ENCODE data around the gene EXD2.
"Not testable (repeated sequence)": the region's sequence is repeated elsewhere in the genome, so short reads cannot be mapped to it uniquely, and the experiment has no call there.

The EXD2 gene

DNA sequence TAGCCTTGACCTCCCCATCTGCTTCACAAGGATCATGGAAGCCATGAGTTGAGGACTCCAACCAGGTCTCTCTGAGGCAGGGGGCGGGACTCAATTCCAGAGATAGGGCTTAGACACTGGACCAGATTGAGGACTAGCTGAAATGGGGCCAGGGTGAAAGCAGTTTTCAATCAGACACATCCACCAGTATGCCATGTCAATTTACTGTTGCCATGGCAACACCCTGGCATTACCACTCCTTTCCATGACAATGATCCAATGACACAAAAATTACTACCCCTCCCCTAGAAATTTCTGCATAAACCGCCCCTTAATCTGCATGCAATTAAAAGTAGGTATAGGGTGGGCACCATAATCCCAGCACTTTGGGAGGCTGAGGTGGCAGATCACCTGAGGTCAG is 19.7 kb upstream of the EXD2 start:
- TF ChIP-seq CTCF (conservative IDR thresholded peaks at IDR 0.05) (no peak), ZFX (IDR thresholded peaks at IDR 0.05) (no peak)
- no peak overlapping the region for H3K27ac ChIP-seq

DNA sequence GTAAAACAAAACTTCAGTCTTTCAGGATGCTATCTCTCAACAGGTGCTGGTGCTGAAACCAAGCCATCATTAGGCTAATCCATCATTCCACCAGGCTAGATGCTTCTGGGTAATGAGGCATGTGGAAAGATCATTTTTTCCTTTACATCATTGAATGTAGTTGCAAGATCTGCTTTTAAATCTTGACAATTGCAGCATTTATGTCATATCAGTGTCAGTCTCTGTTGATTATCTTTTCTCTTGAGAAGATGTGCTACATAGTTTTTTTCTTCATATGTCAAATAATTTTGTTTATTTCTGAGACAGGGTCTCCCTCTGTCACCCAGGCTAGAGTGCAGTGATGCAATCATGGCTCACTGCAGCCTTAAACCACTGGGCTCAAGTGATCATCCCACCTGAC is 16.2 kb upstream of the EXD2 start:
- H3K27ac ChIP-seq, result no peak overlapping the region
- TF ChIP-seq ZFX (IDR thresholded peaks at IDR 0.05), result no peak
- TF ChIP-seq CTCF (conservative IDR thresholded peaks at IDR 0.05), result no peak

GRCh38 chr14:69181491-69181890 is 9.8 kb upstream of the EXD2 start:
- TF ChIP-seq ZFX (IDR thresholded peaks at IDR 0.05) (no peak), CTCF (conservative IDR thresholded peaks at IDR 0.05) (no peak)
- H3K27ac ChIP-seq, result no peak overlapping the region

GRCh38 chr14:69182580-69182979 is 8.7 kb upstream of the EXD2 start:
- H3K27ac ChIP-seq, result not testable (repeated sequence)

DNA sequence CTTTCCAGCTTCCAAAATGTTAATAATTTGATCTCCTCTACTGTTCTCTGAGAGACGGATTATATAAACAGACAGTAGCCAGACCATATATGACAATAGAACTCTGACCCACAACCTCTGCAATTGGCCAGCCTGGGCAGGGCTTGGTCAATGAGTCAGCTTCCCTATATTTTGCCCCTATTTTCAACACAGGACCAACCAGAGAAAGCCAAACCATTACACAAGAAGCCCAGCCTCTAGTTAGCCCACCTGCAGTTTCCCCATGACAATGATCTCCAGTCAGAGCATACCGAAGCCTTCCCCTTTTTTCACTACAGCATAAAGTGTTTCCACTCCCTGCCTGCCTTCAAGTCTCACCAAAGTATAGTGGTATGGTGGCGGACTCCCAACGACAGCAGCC is 7.6 kb upstream of the EXD2 start:
- no peak overlapping the region for H3K27ac ChIP-seq

DNA sequence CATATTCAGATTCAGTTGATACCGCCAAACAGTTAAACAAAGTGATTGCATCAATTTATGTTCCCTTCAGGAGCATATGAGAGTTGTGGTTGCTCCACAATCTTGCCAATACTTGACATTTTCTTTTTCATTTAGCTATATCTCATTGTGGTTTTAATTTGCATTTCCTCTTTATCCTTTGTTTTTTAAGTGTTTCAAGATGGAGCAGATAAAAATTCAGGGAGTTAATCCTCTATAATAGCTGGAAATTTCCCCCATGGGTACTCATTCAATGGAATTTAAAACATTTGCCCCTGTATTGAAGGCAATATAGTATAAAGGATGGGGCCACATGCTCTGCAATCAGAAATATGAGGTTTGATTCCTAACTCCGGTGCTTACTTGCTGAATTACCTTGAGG is 1.1 kb upstream of the EXD2 start:
- TF ChIP-seq ZFX (IDR thresholded peaks at IDR 0.05), result no peak
- TF ChIP-seq CTCF (conservative IDR thresholded peaks at IDR 0.05), result no peak
- H3K27ac ChIP-seq, result no peak overlapping the region

More for the DNA sequence above, 7.6 kb upstream of the EXD2 start:
- TF ChIP-seq ZFX (IDR thresholded peaks at IDR 0.05), result no peak
- TF ChIP-seq CTCF (conservative IDR thresholded peaks at IDR 0.05), result no peak

GRCh38 chr14:69193721-69194120 is 2.4 kb downstream of the EXD2 start:
- TF ChIP-seq ZFX (IDR thresholded peaks at IDR 0.05) (no peak), CTCF (conservative IDR thresholded peaks at IDR 0.05) (no peak)
- no peak overlapping the region for H3K27ac ChIP-seq

DNA sequence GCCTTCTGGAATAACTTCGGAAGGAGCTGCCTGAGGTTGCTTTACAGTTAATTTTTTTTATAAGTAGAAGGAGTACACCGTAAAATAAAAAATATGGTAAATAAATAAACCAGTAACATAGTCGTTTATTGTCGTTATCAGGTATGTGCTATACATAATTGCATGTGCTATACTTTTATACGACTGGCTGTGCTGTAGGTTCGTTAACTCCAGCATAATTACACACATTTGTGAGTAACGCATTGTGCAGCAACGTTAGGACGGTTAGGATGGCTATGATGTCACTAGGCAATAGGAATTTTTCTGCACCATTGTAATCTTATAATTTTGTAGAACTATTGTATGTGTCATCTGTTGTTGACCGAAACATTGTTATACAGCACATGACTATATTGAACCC is 8.5 kb downstream of the EXD2 start:
- TF ChIP-seq ZFX (IDR thresholded peaks at IDR 0.05) (no peak), CTCF (conservative IDR thresholded peaks at IDR 0.05) (no peak)
- H3K27ac ChIP-seq, result no peak overlapping the region
